RWPE1 (cell line): Measurements from ENCODE around the gene BCHE.
"Not testable (repeated sequence)": the region's sequence is repeated elsewhere in the genome, so short reads cannot be mapped to it uniquely, and the experiment has no call there.

Experiments
- CTCF ChIA-PET: fragments of 350-600 bp; sonication (Branson Sonifier 250); formaldehyde crosslinking; extraction: SDS; loops from one replicate; lab custom pipeline; 2021; lab: Yijun Ruan, JAX
- POLR2A ChIA-PET: fragments of 400-600 bp; formaldehyde crosslinking; extraction: SDS; loops from one replicate; lab custom pipeline; 2020; ENCODE audit warnings: antibody characterized with exemption; ENCODE audit not compliant: low non-redundant PET; lab: Yijun Ruan, JAX
- DNase-seq: peaks from one replicate; pipeline ENCODE4 v3.0.0; 2012; ENCODE audit warnings: low spot score
- H3K27ac ChIP-seq: fragments of 450-650 bp; 2 replicates; pipeline ENCODE4 v1.5.1; 2017
- CTCF ChIP-seq: fragments of 450-650 bp; conservative IDR thresholded peaks from 2 replicates; pipeline ENCODE4 v1.5.1; 2017; ENCODE audit warnings: low read depth, mild to moderate bottlenecking

Gene BCHE

GRCh38 chr3:165814380-165814779 is 22.8 kb downstream of the BCHE start:
- TF ChIP-seq CTCF: no peak
- POLR2A ChIA-PET: no interaction called here
- CTCF ChIA-PET: no interaction called here

GRCh38 chr3:165807937-165808336 is 29.3 kb downstream of the BCHE start:
- CTCF ChIA-PET, H3K27ac ChIP-seq, DNase-seq, POLR2A ChIA-PET: not testable (repeated sequence)

More at GRCh38 chr3:165814380-165814779, 22.8 kb downstream of the BCHE start:
- DNase-seq: no peak
- H3K27ac ChIP-seq: no peak overlapping the region

- H3K27ac ChIP-seq: no peak overlapping the region
- CTCF ChIA-PET: no interaction called here
- no peak for TF ChIP-seq CTCF
- DNase-seq: no peak
- POLR2A ChIA-PET: no interaction called here
Measured at GRCh38 chr3:165805946-165806561, 31.2 kb downstream of the BCHE start.

- ChIA-PET POLR2A (no interaction called here), CTCF (interaction anchor here (0.7 kb wide), 1 partner anchor 7 kb away, joined by 11 read pairs; no protein-coding TSS in a partner anchor)
- no peak overlapping the region for H3K27ac ChIP-seq
- DNase-seq: no peak
- no peak for TF ChIP-seq CTCF
Measured at GRCh38 chr3:165803471-165803870, 33.8 kb downstream of the BCHE start.

GRCh38 chr3:165800970-165801369 is 36.3 kb downstream of the BCHE start:
- DNase-seq: no peak
- ChIA-PET CTCF (no interaction called here), POLR2A (no interaction called here)
- TF ChIP-seq CTCF: no peak
- H3K27ac ChIP-seq: no peak overlapping the region

- no peak for TF ChIP-seq CTCF
- ChIA-PET POLR2A (no interaction called here), CTCF (interaction anchor here (0.7 kb wide), 1 partner anchor 161 kb away, joined by 3 read pairs; no protein-coding TSS in a partner anchor)
- no peak overlapping the region for H3K27ac ChIP-seq
- DNase-seq: no peak
Measured at GRCh38 chr3:165799026-165799425, 38.2 kb downstream of the BCHE start.

GRCh38 chr3:165797551-165797950 is 39.7 kb downstream of the BCHE start:
- no peak for DNase-seq
- TF ChIP-seq CTCF: no peak
- H3K27ac ChIP-seq: no peak overlapping the region
- CTCF ChIA-PET: no interaction called here
- POLR2A ChIA-PET: no interaction called here
